Ishikawa (cell line): ENCODE data around the gene ATXN1.

ENCODE experiments used
- CEBPB ChIP-seq: IDR thresholded peaks from 2 replicates; pipeline ENCODE4 v1.6.1; 2012
- CREB1 ChIP-seq: IDR thresholded peaks from 2 replicates; pipeline ENCODE4 v1.6.1; 2012; ENCODE audit warnings: low read depth
- EP300 ChIP-seq: IDR thresholded peaks from 2 replicates; pipeline ENCODE4 v1.6.1; 2012; ENCODE audit warnings: borderline replicate concordance
- RAD21 ChIP-seq: IDR thresholded peaks from 2 replicates; pipeline ENCODE4 v1.6.1; 2012; ENCODE audit warnings: low read depth
- YY1 ChIP-seq: IDR thresholded peaks from 2 replicates; pipeline ENCODE4 v1.6.1; 2012; ENCODE audit warnings: low read depth
- ZBTB7A ChIP-seq: IDR thresholded peaks from 2 replicates; pipeline ENCODE4 v1.6.1; 2012; ENCODE audit warnings: low read depth
- TF ChIP-seq, protein P1 (sequence below): IDR thresholded peaks from 2 replicates; pipeline ENCODE4 v1.6.1; 2012

DNA sequence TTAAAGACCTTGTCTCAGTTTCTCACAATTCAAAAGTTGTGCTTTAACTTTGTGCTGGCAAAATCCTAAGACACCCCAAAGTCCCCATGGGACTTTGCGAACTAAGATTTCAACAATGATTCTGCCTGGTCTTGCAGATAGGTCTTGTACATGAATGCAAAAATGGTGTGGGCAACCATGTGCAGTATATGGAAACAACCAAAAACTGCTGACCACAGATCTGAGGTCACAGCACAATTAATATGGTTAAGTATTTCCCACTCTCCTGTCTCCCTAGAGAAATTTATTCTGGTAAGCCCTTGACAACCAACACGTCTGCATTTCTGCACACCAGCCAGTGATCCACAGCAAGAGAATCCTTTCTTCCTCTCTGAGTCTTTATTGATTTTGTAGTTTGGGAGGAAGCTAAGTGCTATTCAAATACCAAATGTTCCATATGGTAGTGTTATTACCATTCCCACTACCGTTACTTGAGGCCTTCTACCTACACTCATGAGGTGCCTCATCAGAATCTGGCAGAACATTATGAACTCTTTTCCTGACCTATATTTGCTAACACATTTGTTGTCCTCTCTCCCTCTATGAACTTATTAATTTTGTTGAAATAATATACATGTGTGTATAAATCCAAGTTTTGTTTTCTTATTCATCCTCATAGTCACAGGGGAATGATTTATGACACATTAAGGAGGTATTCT lies 178.7 kb downstream of the ATXN1 start:
- TF ChIP-seq CREB1, result no peak
- TF ChIP-seq RAD21, result no peak
- TF ChIP-seq, protein P1, sequence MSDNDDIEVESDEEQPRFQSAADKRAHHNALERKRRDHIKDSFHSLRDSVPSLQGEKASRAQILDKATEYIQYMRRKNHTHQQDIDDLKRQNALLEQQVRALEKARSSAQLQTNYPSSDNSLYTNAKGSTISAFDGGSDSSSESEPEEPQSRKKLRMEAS, result no peak
- no peak for TF ChIP-seq YY1
- TF ChIP-seq CEBPB, result no peak
- no peak for TF ChIP-seq ZBTB7A
- TF ChIP-seq EP300, result no peak
